GM23338 (cell line): ENCODE data around the gene DOCK7. TPM values are rescaled to one million over a fixed set of nuclear protein-coding genes. Genes with fewer than 3 reads are reported as not detected.

Experiments
- ATAC-seq: fragments of 200-7000 bp; cut with Tn5 transposase; 3 replicates; pipeline ENCODE4 v1.9.1; 2020
- DNase-seq: peaks from one replicate; pipeline ENCODE4 v3.0.0-alpha.2; 2015; ENCODE audit warnings: low spot score
- H2AFZ ChIP-seq: fragments of 200-600 bp; sonication (generic); 2 replicates; pipeline ENCODE4 v1.8.0; 2016; ENCODE audit warnings: antibody characterized with exemption, mild to moderate bottlenecking, moderate library complexity
- H3F3A ChIP-seq: fragments of 200-600 bp; sonication (generic); replicated peaks from 2 replicates; pipeline ENCODE4 v1.8.0; 2017; ENCODE audit warnings: antibody characterized with exemption, mixed run types, low read depth
- H3K27ac ChIP-seq: fragments of 200-600 bp; sonication (generic); 2 replicates; pipeline ENCODE4 v1.6.1; 2016; ENCODE audit warnings: low read depth
- H3K27me3 ChIP-seq: fragments of 200-600 bp; sonication (generic); 2 replicates; pipeline ENCODE4 v1.8.0; 2016; ENCODE audit warnings: mild to moderate bottlenecking, mixed run types, moderate library complexity; ENCODE audit not compliant: insufficient read depth
- H3K36me3 ChIP-seq: fragments of 200-600 bp; sonication (generic); 2 replicates; pipeline ENCODE4 v1.8.0; 2016; ENCODE audit warnings: mild to moderate bottlenecking; ENCODE audit not compliant: insufficient read depth
- H3K4me1 ChIP-seq: fragments of 200-600 bp; sonication (generic); 2 replicates; pipeline ENCODE4 v1.8.0; 2016; ENCODE audit warnings: mild to moderate bottlenecking, moderate library complexity; ENCODE audit not compliant: insufficient read depth
- H3K4me2 ChIP-seq: fragments of 200-600 bp; sonication (generic); 2 replicates; pipeline ENCODE4 v1.7.1; 2017; ENCODE audit warnings: mixed run types
- H3K4me3 ChIP-seq: fragments of 200-600 bp; sonication (generic); 2 replicates; pipeline ENCODE4 v1.6.1; 2016; ENCODE audit warnings: mixed run types
- H3K79me2 ChIP-seq: fragments of 200-600 bp; sonication (generic); replicated peaks from 2 replicates; pipeline ENCODE4 v1.8.0; 2017; ENCODE audit warnings: mild to moderate bottlenecking; ENCODE audit not compliant: insufficient read depth
- H3K9me2 ChIP-seq: fragments of 200-600 bp; sonication (generic); 2 replicates; pipeline ENCODE4 v1.8.0; 2017; ENCODE audit not compliant: insufficient read depth
- H4K20me1 ChIP-seq: fragments of 200-600 bp; sonication (generic); replicated peaks from 2 replicates; pipeline ENCODE4 v1.8.0; 2017; ENCODE audit warnings: mild to moderate bottlenecking; ENCODE audit not compliant: insufficient read depth
- H3K27ac Mint-ChIP-seq: 2 replicates; pipeline ENCODE4 v1.8.0; 2020; ENCODE audit warnings: inconsistent platforms, mild to moderate bottlenecking, moderate library complexity, mixed read lengths
- H3K27me3 Mint-ChIP-seq: 3 replicates; pipeline ENCODE4 v1.8.0; 2022; ENCODE audit warnings: low read depth, mild to moderate bottlenecking, moderate library complexity, mixed read lengths, inconsistent platforms; ENCODE audit not compliant: insufficient read depth, poor library complexity
- H3K36me3 Mint-ChIP-seq: 3 replicates; pipeline ENCODE4 v1.8.0; 2021; ENCODE audit warnings: low read depth, mild to moderate bottlenecking, inconsistent platforms, moderate library complexity, mixed read lengths
- H3K4me1 Mint-ChIP-seq: 3 replicates; pipeline ENCODE4 v1.8.0; 2020; ENCODE audit warnings: mild to moderate bottlenecking, inconsistent platforms, mixed read lengths
- H3K4me3 Mint-ChIP-seq: 3 replicates; pipeline ENCODE4 v1.8.0; 2021; ENCODE audit warnings: moderate library complexity, mild to moderate bottlenecking, inconsistent platforms, mixed read lengths
- H3K9me3 Mint-ChIP-seq: 3 replicates; pipeline ENCODE4 v1.8.0; 2020; ENCODE audit warnings: moderate library complexity, mild to moderate bottlenecking, inconsistent platforms, mixed read lengths
- CREB1 ChIP-seq: fragments of 250-450 bp; sonication (Bioruptor Pico); IDR thresholded peaks from 2 replicates; pipeline ENCODE4 v1.5.0; 2020; ENCODE audit warnings: low read depth, mild to moderate bottlenecking, moderate library complexity
- CTCF ChIP-seq, 2 experiments: fragments of 200-600 bp in 1 of 2; sonication (generic) in 1 of 2; conservative IDR thresholded peaks; 2 replicates each; pipeline versions ENCODE4 v1.5.1 to v1.6.1; 2016 to 2017; ENCODE audit warnings: antibody characterized with exemption in 2 of 2, low read depth in 2 of 2, mild to moderate bottlenecking in 2 of 2, moderate library complexity in 1 of 2
- ETS1 ChIP-seq: IDR thresholded peaks from 2 replicates; pipeline ENCODE4 v1.6.1; 2016; ENCODE audit warnings: antibody characterized with exemption
- EZH2phosphoT487 ChIP-seq: fragments of 200-600 bp; sonication (generic); IDR thresholded peaks from one replicate; pipeline ENCODE4 v1.8.1; 2018; ENCODE audit warnings: antibody characterized with exemption; ENCODE audit not compliant: unreplicated experiment
- JUNB ChIP-seq: IDR thresholded peaks from one replicate; pipeline ENCODE4 v1.6.1; 2016; ENCODE audit warnings: antibody characterized with exemption; ENCODE audit not compliant: unreplicated experiment
- NANOG ChIP-seq: IDR thresholded peaks from 2 replicates; pipeline ENCODE4 v1.6.1; 2016; ENCODE audit warnings: antibody characterized with exemption, borderline replicate concordance
- POLR2AphosphoS5 ChIP-seq: IDR thresholded peaks from 2 replicates; pipeline ENCODE4 v1.6.1; 2016; ENCODE audit warnings: antibody characterized with exemption, low read depth
- STAT1 ChIP-seq: IDR thresholded peaks from one replicate; pipeline ENCODE4 v1.6.1; 2016; ENCODE audit warnings: antibody characterized with exemption; ENCODE audit not compliant: unreplicated experiment
- ZNF114 ChIP-seq: fragments of 250-450 bp; sonication (Bioruptor Pico); IDR thresholded peaks from 2 replicates; pipeline ENCODE4 v1.5.0; 2020; ENCODE audit warnings: mild to moderate bottlenecking, moderate library complexity
- ZNF331 ChIP-seq: fragments of 250-450 bp; sonication (Bioruptor Pico); IDR thresholded peaks from 2 replicates; pipeline ENCODE4 v1.5.0; 2020; ENCODE audit warnings: low read depth, mild to moderate bottlenecking, moderate library complexity
- ZNF462 ChIP-seq: fragments of 250-450 bp; sonication (Bioruptor Pico); IDR thresholded peaks from 2 replicates; pipeline ENCODE4 v1.5.0; 2020; ENCODE audit warnings: mild to moderate bottlenecking, moderate library complexity
- polyA plus RNA-seq: library from polyadenylated mRNA; unstranded; fragments of >200 nt; fragmentation: Nextera tagmentation; extraction: Ambion mirVana; gene quantifications from 2 replicates; pipeline ENCODE4 v1.2.1, GENCODE V29; 2016
- total RNA-seq: library from RNA; depleted of rRNA; stranded (reverse); fragments of >200 nt; shearing (Covaris generic); gene quantifications from 2 replicates; pipeline ENCODE4 v1.2.3, GENCODE V29; 2014

DOCK7 gene
- total and polyA plus RNA-seq, 2 experiments from 2014 or later, result 20.5 to 37.3 TPM

GRCh38 chr1:62467092-62467491 lies 221.1 kb downstream of the DOCK7 start:
- H3K27ac ChIP-seq, result no peak overlapping the region
- no peaks in the 10 kb centered on the region for H3K79me2 ChIP-seq
- no peaks in the 10 kb centered on the region for H3K4me1 ChIP-seq
- no peak overlapping the region for H3K4me3 ChIP-seq
- no peak overlapping the region for H3K4me2 ChIP-seq
- Mint-ChIP-seq H3K9me3 (peaks cover 10% of the 10 kb centered on the region; the same call in 2 of the 3 replicates), H3K27me3 (no peaks in the 10 kb centered on the region), H3K27ac (no peak overlapping the region), H3K36me3 (peaks cover 37% of the 10 kb centered on the region), H3K4me3 (no peak overlapping the region), H3K4me1 (no peaks in the 10 kb centered on the region)
- TF ChIP-seq NANOG (no peak), CTCF (conservative IDR thresholded peaks at IDR 0.05; ENCODE audit: low read depth in 2 of 2) (no peak), STAT1 (no peak), ZNF331 (CRISPR knock-in tag) (no peak), ETS1 (no peak), EZH2phosphoT487 (no peak), POLR2AphosphoS5 (no peak), ZNF114 (CRISPR knock-in tag) (no peak), JUNB (no peak), ZNF462 (no peak), CREB1 (CRISPR knock-in tag) (no peak)
- H2AFZ ChIP-seq, result no peak overlapping the region
- DNase-seq (no peak), ATAC-seq (no peak)
- no peaks in the 10 kb centered on the region for H3K36me3 ChIP-seq
- no peaks in the 10 kb centered on the region for H3F3A ChIP-seq
- H3K27me3 ChIP-seq, result no peaks in the 10 kb centered on the region
- H3K9me2 ChIP-seq, result no peaks in the 10 kb centered on the region
- H4K20me1 ChIP-seq, result no peaks in the 10 kb centered on the region
